ENCODE measurements around the gene LLPH.

DNA sequence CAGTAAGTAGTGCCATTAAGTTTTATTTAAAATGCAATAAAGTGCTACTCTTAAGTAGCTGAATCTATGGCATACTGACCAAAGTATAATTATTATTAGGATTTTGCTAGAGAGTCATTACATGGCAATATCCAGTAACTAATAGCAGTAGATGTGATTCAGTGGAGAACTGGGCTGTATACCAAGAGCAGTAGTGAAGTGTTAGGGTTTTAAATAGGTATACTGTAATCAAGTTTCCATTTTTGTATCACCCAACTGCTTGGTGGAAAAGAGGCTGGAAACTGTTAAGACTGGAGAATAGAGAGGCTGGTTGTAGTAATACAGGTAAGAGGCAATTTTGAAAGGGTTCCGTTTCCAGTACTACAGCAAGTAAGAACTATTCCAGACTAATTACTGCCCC lies 13.3 kb upstream of the LLPH start:
- no peak for TF ChIP-seq POLR2A (IDR thresholded peaks at IDR 0.05)
- TF ChIP-seq, protein P1, sequence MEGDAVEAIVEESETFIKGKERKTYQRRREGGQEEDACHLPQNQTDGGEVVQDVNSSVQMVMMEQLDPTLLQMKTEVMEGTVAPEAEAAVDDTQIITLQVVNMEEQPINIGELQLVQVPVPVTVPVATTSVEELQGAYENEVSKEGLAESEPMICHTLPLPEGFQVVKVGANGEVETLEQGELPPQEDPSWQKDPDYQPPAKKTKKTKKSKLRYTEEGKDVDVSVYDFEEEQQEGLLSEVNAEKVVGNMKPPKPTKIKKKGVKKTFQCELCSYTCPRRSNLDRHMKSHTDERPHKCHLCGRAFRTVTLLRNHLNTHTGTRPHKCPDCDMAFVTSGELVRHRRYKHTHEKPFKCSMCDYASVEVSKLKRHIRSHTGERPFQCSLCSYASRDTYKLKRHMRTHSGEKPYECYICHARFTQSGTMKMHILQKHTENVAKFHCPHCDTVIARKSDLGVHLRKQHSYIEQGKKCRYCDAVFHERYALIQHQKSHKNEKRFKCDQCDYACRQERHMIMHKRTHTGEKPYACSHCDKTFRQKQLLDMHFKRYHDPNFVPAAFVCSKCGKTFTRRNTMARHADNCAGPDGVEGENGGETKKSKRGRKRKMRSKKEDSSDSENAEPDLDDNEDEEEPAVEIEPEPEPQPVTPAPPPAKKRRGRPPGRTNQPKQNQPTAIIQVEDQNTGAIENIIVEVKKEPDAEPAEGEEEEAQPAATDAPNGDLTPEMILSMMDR (IDR thresholded peaks at IDR 0.05), result no peak
- no peak for TF ChIP-seq EP300 (IDR thresholded peaks at IDR 0.05)

Measured in stomach (tissue), 4 donors.